ENCODE data around the gene OCSTAMP.

The OCSTAMP gene

GRCh38 chr20:46572790-46573189 lies 22.3 kb upstream of the OCSTAMP start:
- no peak for DNase-seq

GRCh38 chr20:46572153-46572552 lies 21.7 kb upstream of the OCSTAMP start:
- DNase-seq, result no peak

GRCh38 chr20:46571418-46571817 lies 21.0 kb upstream of the OCSTAMP start:
- no peak for DNase-seq

- DNase-seq, result no peak
These were observed 20.5 kb upstream of the OCSTAMP start for GRCh38 chr20:46570956-46571355.

- no peak for DNase-seq
These were observed 19.5 kb upstream of the OCSTAMP start for GRCh38 chr20:46569961-46570360.

- DNase-seq, result peak; percentile 7
These were observed 18.2 kb upstream of the OCSTAMP start for GRCh38 chr20:46568570-46569129.

- no peak for DNase-seq
These were observed 15.7 kb upstream of the OCSTAMP start for GRCh38 chr20:46566125-46566524.

GRCh38 chr20:46564241-46564957 lies 13.9 kb upstream of the OCSTAMP start:
- DNase-seq, result no peak

- DNase-seq, result no peak
These were observed 13.4 kb upstream of the OCSTAMP start for GRCh38 chr20:46563860-46564221.

GRCh38 chr20:46563170-46563859 lies 12.9 kb upstream of the OCSTAMP start:
- DNase-seq, result no peak

- DNase-seq, result peak; percentile 30
These were observed 12.1 kb upstream of the OCSTAMP start for GRCh38 chr20:46562373-46563169.

- DNase-seq, result no peak
These were observed 11.5 kb upstream of the OCSTAMP start for GRCh38 chr20:46562009-46562372.

- no peak for DNase-seq
These were observed 9.4 kb upstream of the OCSTAMP start for GRCh38 chr20:46559685-46560440.

GRCh38 chr20:46559001-46559400 lies 8.5 kb upstream of the OCSTAMP start:
- no peak for DNase-seq

GRCh38 chr20:46558511-46558959 lies 8.1 kb upstream of the OCSTAMP start:
- DNase-seq, result peak; percentile 78

GRCh38 chr20:46557231-46557956 lies 6.9 kb upstream of the OCSTAMP start:
- peak; percentile 10 for DNase-seq

GRCh38 chr20:46555370-46555956 lies 5.0 kb upstream of the OCSTAMP start:
- DNase-seq, result no peak

- no peak for DNase-seq
These were observed 4.4 kb upstream of the OCSTAMP start for GRCh38 chr20:46554828-46555227.

- no peak for DNase-seq
These were observed 3.5 kb upstream of the OCSTAMP start for GRCh38 chr20:46553926-46554325.

GRCh38 chr20:46552460-46553420 lies 2.3 kb upstream of the OCSTAMP start:
- no peak for DNase-seq

All from HCEC 1CT (cell line).